ENCODE data around the gene DPYSL5.

DNA sequence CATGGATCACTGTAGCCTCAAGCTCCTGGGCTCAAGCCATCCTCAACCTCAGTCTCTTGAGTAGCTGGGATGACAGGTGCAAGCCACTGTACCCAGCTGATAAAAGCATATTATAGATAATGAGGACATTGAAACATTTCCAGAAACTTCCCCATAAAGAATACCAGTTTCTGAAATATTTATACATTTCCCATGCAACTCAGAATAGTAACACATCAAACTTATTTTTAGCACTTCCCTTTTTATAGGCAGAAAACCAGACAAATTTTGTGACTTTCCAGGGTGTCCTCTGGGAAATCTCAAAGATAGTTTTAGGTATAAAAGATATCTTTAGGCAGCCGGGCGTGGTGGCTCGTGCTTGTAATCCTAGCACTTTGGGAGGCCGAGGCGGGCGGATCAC is 25.1 kb upstream of the DPYSL5 start:
- TF ChIP-seq, protein P1, sequence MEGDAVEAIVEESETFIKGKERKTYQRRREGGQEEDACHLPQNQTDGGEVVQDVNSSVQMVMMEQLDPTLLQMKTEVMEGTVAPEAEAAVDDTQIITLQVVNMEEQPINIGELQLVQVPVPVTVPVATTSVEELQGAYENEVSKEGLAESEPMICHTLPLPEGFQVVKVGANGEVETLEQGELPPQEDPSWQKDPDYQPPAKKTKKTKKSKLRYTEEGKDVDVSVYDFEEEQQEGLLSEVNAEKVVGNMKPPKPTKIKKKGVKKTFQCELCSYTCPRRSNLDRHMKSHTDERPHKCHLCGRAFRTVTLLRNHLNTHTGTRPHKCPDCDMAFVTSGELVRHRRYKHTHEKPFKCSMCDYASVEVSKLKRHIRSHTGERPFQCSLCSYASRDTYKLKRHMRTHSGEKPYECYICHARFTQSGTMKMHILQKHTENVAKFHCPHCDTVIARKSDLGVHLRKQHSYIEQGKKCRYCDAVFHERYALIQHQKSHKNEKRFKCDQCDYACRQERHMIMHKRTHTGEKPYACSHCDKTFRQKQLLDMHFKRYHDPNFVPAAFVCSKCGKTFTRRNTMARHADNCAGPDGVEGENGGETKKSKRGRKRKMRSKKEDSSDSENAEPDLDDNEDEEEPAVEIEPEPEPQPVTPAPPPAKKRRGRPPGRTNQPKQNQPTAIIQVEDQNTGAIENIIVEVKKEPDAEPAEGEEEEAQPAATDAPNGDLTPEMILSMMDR (IDR thresholded peaks at IDR 0.05; ENCODE audit: control extremely low read depth in 1 of 3, insufficient read depth in 1 of 3, low read depth in 1 of 3, low read length in 3 of 3), result no peak
- no peak for TF ChIP-seq CEBPB (IDR thresholded peaks at IDR 0.05; ENCODE audit: low read depth, low read length)
- no peak for TF ChIP-seq EGR1 (IDR thresholded peaks at IDR 0.05; ENCODE audit: borderline replicate concordance, low read depth, low read length)
- TF ChIP-seq GTF2F1 (IDR thresholded peaks at IDR 0.05; ENCODE audit: borderline replicate concordance, low read depth, low read length), result no peak
- no peak for TF ChIP-seq EP300 (IDR thresholded peaks at IDR 0.05; ENCODE audit: borderline replicate concordance in 1 of 2, low read depth in 2 of 2, low read length in 2 of 2)
